Glutamatergic neuron (in vitro differentiated cells): ENCODE measurements around the gene GLA. TPM values are rescaled to one million over a fixed set of nuclear protein-coding genes. Genes with fewer than 3 reads are reported as not detected.

Experiments
- DNase-seq: peaks from one replicate; pipeline ENCODE4 v3.0.0; 2022
- H3K27ac Mint-ChIP-seq: one replicate; pipeline ENCODE4 v1.8.0; 2020; ENCODE audit warnings: mild to moderate bottlenecking, mixed read lengths, inconsistent platforms; ENCODE audit not compliant: unreplicated experiment
- H3K27me3 Mint-ChIP-seq: one replicate; pipeline ENCODE4 v1.8.0; 2020; ENCODE audit warnings: mild to moderate bottlenecking, moderate library complexity, mixed read lengths, inconsistent platforms; ENCODE audit not compliant: unreplicated experiment
- H3K36me3 Mint-ChIP-seq: one replicate; pipeline ENCODE4 v1.8.0; 2020; ENCODE audit warnings: mild to moderate bottlenecking, mixed read lengths, inconsistent platforms; ENCODE audit not compliant: unreplicated experiment
- H3K4me1 Mint-ChIP-seq: one replicate; pipeline ENCODE4 v1.8.0; 2020; ENCODE audit warnings: mild to moderate bottlenecking, low read depth, mixed read lengths, inconsistent platforms; ENCODE audit not compliant: unreplicated experiment
- H3K4me3 Mint-ChIP-seq: one replicate; pipeline ENCODE4 v1.8.0; 2020; ENCODE audit warnings: mild to moderate bottlenecking, mixed read lengths, inconsistent platforms; ENCODE audit not compliant: unreplicated experiment
- H3K9me3 Mint-ChIP-seq: one replicate; pipeline ENCODE4 v1.8.0; 2020; ENCODE audit warnings: mild to moderate bottlenecking, moderate library complexity, mixed read lengths, inconsistent platforms; ENCODE audit not compliant: unreplicated experiment
- total RNA-seq: library from RNA; stranded (reverse); fragmentation: NEBNext Ultra II Directional; extraction: Animal tissue kit (Norgen Biotek cat#: 25700); gene quantifications from one replicate; pipeline ENCODE4 v1.2.1, GENCODE V29; 2021; ENCODE audit not compliant: unreplicated experiment
- TF ChIP-seq, protein P1 (sequence below): fragments of 200-600 bp; sonication (generic); IDR thresholded peaks from one replicate; pipeline ENCODE4 v1.5.0; 2021; ENCODE audit not compliant: partially characterized antibody, unreplicated experiment

Gene GLA
- total RNA-seq, 1 donor from 2014 or later: 29.4 TPM

GRCh38 chrX:101386542-101386885 lies 21.2 kb downstream of the GLA start:
- TF ChIP-seq, protein P1, sequence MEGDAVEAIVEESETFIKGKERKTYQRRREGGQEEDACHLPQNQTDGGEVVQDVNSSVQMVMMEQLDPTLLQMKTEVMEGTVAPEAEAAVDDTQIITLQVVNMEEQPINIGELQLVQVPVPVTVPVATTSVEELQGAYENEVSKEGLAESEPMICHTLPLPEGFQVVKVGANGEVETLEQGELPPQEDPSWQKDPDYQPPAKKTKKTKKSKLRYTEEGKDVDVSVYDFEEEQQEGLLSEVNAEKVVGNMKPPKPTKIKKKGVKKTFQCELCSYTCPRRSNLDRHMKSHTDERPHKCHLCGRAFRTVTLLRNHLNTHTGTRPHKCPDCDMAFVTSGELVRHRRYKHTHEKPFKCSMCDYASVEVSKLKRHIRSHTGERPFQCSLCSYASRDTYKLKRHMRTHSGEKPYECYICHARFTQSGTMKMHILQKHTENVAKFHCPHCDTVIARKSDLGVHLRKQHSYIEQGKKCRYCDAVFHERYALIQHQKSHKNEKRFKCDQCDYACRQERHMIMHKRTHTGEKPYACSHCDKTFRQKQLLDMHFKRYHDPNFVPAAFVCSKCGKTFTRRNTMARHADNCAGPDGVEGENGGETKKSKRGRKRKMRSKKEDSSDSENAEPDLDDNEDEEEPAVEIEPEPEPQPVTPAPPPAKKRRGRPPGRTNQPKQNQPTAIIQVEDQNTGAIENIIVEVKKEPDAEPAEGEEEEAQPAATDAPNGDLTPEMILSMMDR: no peak
- H3K4me3 Mint-ChIP-seq: no peak overlapping the region

GRCh38 chrX:101385795-101386541 lies 21.8 kb downstream of the GLA start, which contains the start of gene BTK:
TSS of gene BTK (minus strand) at chrX:101386191. CDS start at chrX:101375284, 10,907 bp downstream.
- DNase-seq: no peak
- Mint-ChIP-seq H3K36me3 (no peaks in the 10 kb centered on the region), H3K4me1 (peaks cover 1% of the 10 kb centered on the region), H3K9me3 (peaks cover 2% of the 10 kb centered on the region), H3K27ac (no peak within 1 kb of the TSS), H3K4me3 (no peak within 1 kb of the TSS), H3K27me3 (peaks cover 3% of the 10 kb centered on the region)
- TF ChIP-seq, protein P1: no peak

More at GRCh38 chrX:101386542-101386885, 21.2 kb downstream of the GLA start:
- peaks cover 3% of the 10 kb centered on the region for H3K27me3 Mint-ChIP-seq
- peaks cover 1% of the 10 kb centered on the region for H3K4me1 Mint-ChIP-seq
- peaks cover 2% of the 10 kb centered on the region for H3K9me3 Mint-ChIP-seq
- no peaks in the 10 kb centered on the region for H3K36me3 Mint-ChIP-seq
- DNase-seq: no peak
- H3K27ac Mint-ChIP-seq: no peak overlapping the region

- H3K27ac Mint-ChIP-seq: no peak overlapping the region
- no peak for DNase-seq
- no peak overlapping the region for H3K4me3 Mint-ChIP-seq
- no peaks in the 10 kb centered on the region for H3K4me1 Mint-ChIP-seq
- H3K9me3 Mint-ChIP-seq: peaks cover 2% of the 10 kb centered on the region
- TF ChIP-seq, protein P1: no peak
- H3K36me3 Mint-ChIP-seq: no peaks in the 10 kb centered on the region
- peaks cover 3% of the 10 kb centered on the region for H3K27me3 Mint-ChIP-seq
Observed at GRCh38 chrX:101385026-101385684, 22.6 kb downstream of the GLA start.

GRCh38 chrX:101383679-101384205 lies 24.0 kb downstream of the GLA start:
- Mint-ChIP-seq H3K27ac (no peak overlapping the region), H3K36me3 (no peaks in the 10 kb centered on the region), H3K27me3 (peaks cover 3% of the 10 kb centered on the region), H3K9me3 (no peaks in the 10 kb centered on the region), H3K4me1 (no peaks in the 10 kb centered on the region), H3K4me3 (no peak overlapping the region)
- TF ChIP-seq, protein P1: no peak
- no peak for DNase-seq

DNA sequence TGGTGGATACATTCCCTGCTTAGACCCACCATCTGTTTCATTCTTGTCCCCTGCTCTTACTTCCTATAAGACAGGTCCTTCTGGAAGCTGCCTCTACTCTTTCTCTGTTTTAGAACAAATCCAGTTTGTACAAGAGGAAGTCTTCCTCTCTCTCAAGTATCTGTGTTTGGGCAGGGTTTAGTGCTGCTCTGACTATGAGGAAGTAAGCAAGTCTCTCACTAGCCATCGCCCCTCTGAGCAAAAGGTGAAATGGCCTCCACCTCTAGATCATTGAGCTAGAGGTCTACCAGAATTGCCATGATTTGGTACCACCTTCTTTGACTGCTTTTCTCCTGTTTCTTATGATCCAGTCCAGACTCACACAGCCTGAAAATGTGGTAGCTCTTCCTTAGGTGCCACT lies 30.2 kb downstream of the GLA start:
- Mint-ChIP-seq H3K4me1 (no peaks in the 10 kb centered on the region), H3K4me3 (no peak overlapping the region), H3K27ac (no peak overlapping the region), H3K27me3 (no peaks in the 10 kb centered on the region), H3K9me3 (no peaks in the 10 kb centered on the region), H3K36me3 (no peaks in the 10 kb centered on the region)
- TF ChIP-seq, protein P1: no peak
- no peak for DNase-seq
